DND-41 (cell line): Measurements from ENCODE around the gene DYNLT5.

Experiments
- ATAC-seq: fragments of 200-7000 bp; cut with Tn5 transposase; 3 replicates; pipeline ENCODE4 v1.9.1; 2021; ENCODE audit warnings: low read depth; ENCODE audit not compliant: insufficient read depth
- DNase-seq: peaks from one replicate; pipeline ENCODE4 v3.0.0-alpha.2; 2020
- H2AFZ ChIP-seq: 2 replicates; pipeline ENCODE4 v1.6.0; 2012; ENCODE audit warnings: low read depth, low read length
- H3K27ac ChIP-seq: 2 replicates; pipeline ENCODE4 v1.5.1; 2012; ENCODE audit warnings: low read length, inconsistent platforms
- H3K27me3 ChIP-seq: fragments of 200-600 bp; sonication (generic); 2 replicates; pipeline ENCODE4 v1.6.0; 2012; ENCODE audit warnings: low read length, mild to moderate bottlenecking, inconsistent platforms; ENCODE audit not compliant: insufficient read depth, poor library complexity
- H3K36me3 ChIP-seq: 2 replicates; pipeline ENCODE4 v1.5.1; 2012; ENCODE audit warnings: low read length, inconsistent platforms; ENCODE audit not compliant: insufficient read depth
- H3K4me1 ChIP-seq: 2 replicates; pipeline ENCODE4 v1.5.1; 2012; ENCODE audit warnings: mild to moderate bottlenecking, low read length; ENCODE audit not compliant: insufficient read depth
- H3K4me2 ChIP-seq: 2 replicates; pipeline ENCODE4 v1.6.0; 2012; ENCODE audit warnings: mild to moderate bottlenecking, moderate library complexity, low read length, inconsistent platforms; ENCODE audit not compliant: insufficient read depth
- H3K4me3 ChIP-seq, 2 experiments: fragments of 200-600 bp in 1 of 2; shearing (Covaris generic) in 1 of 2; 2 replicates each; pipeline ENCODE4 v1.5.1; 2012 to 2016; ENCODE audit warnings: inconsistent platforms in 2 of 2, low read length in 2 of 2, mild to moderate bottlenecking in 2 of 2, low read depth in 1 of 2, moderate library complexity in 1 of 2
- H3K79me2 ChIP-seq: 2 replicates; pipeline ENCODE4 v1.6.0; 2012; ENCODE audit warnings: low read length, inconsistent platforms; ENCODE audit not compliant: insufficient read depth
- H3K9ac ChIP-seq: 2 replicates; pipeline ENCODE4 v1.6.0; 2012; ENCODE audit warnings: low read depth, mild to moderate bottlenecking, inconsistent platforms, low read length, moderate library complexity
- H3K9me3 ChIP-seq: 2 replicates; pipeline ENCODE4 v1.5.1; 2012; ENCODE audit warnings: low read length, moderate library complexity, mild to moderate bottlenecking, inconsistent platforms; ENCODE audit not compliant: insufficient read depth, severe bottlenecking
- H4K20me1 ChIP-seq: 2 replicates; pipeline ENCODE4 v1.6.0; 2012; ENCODE audit warnings: low read length; ENCODE audit not compliant: insufficient read depth
- EZH2 ChIP-seq: IDR thresholded peaks from 3 replicates; pipeline ENCODE4 v1.6.1; 2012; ENCODE audit warnings: borderline replicate concordance, low read depth, mild to moderate bottlenecking, moderate library complexity, low read length, inconsistent platforms; ENCODE audit not compliant: severe bottlenecking
- TF ChIP-seq, protein P1 (sequence below): IDR thresholded peaks from 2 replicates; pipeline ENCODE4 v1.5.1; 2012; ENCODE audit warnings: borderline replicate concordance, low read length, moderate library complexity, mild to moderate bottlenecking; ENCODE audit not compliant: poor library complexity, severe bottlenecking; ENCODE audit errors: extremely low read depth

Gene DYNLT5

DNA sequence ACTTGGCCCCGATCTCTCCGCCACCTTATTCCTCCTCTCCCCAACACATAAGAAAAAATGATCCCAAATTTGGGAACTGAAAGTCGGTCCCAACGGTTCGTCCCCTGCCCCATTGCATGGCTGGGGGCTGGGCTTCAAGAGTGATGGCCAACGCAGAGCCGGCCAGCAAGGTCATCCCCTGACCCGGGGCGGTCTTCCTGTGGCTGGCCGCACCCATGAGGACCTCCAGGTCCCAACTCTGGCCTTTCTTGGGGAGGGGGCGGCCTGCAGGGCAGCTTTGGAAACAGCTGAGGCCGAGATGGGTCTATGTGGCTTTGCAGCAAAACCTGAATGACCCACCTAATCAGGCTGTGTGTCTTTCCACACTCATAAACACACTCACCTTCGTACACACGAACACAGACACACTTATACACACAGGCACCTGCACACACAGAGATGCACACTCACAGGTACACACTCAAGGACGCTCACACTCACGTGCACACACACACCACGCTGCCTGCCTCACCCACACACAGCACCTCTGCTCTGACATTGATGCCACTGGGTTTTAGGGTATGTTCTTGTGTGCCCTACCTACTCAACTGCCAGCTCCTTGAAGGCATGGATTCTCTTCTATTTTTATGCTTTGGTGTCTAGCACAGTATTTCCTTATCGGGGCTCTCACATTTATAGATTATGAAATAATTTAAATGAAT, 562 bp downstream of the DYNLT5 start:
- no peak for ATAC-seq
- Histone ChIP-seq H2AFZ (no peak overlapping the region), H3K27me3 (no peaks in the 10 kb centered on the region), H3K79me2 (no peaks in the 10 kb centered on the region), H3K4me2 (no peak overlapping the region), H3K27ac (no peak overlapping the region), H3K9me3 (no peaks in the 10 kb centered on the region), H4K20me1 (no peaks in the 10 kb centered on the region), H3K9ac (no peak overlapping the region), H3K4me3 (no peak overlapping the region), H3K36me3 (no peaks in the 10 kb centered on the region), H3K4me1 (no peaks in the 10 kb centered on the region)
- TF ChIP-seq, protein P1, sequence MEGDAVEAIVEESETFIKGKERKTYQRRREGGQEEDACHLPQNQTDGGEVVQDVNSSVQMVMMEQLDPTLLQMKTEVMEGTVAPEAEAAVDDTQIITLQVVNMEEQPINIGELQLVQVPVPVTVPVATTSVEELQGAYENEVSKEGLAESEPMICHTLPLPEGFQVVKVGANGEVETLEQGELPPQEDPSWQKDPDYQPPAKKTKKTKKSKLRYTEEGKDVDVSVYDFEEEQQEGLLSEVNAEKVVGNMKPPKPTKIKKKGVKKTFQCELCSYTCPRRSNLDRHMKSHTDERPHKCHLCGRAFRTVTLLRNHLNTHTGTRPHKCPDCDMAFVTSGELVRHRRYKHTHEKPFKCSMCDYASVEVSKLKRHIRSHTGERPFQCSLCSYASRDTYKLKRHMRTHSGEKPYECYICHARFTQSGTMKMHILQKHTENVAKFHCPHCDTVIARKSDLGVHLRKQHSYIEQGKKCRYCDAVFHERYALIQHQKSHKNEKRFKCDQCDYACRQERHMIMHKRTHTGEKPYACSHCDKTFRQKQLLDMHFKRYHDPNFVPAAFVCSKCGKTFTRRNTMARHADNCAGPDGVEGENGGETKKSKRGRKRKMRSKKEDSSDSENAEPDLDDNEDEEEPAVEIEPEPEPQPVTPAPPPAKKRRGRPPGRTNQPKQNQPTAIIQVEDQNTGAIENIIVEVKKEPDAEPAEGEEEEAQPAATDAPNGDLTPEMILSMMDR = no peak
- TF ChIP-seq EZH2 = no peak
- DNase-seq = no peak

DNA sequence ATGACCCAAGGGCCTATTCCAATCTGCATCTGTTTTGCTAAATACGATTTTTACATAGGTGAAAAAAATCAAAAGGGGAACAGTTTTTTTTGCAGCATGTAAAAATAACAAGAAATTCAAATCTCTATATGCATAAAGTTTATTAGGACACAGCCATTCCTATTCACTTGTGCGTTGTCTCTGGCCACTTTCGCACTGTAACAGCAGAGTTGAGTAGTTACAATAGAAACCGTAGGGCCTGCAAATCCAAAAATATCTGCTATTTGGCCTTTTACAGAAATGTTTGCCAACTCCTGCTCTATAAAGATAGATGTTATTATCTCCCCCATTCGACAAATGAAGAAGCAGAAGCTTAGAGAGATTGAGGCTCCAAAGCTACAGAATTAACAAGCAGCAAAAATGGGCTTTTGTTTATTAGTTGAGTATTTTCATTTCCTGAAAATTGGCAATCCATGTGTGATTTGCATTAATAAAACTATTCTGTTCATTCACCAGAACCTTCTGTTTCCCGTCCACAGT, 5.5 kb downstream of the DYNLT5 start:
- no peak overlapping the region for H3K9ac ChIP-seq
- no peaks in the 10 kb centered on the region for H3K27me3 ChIP-seq
- no peak overlapping the region for H3K27ac ChIP-seq
- no peak overlapping the region for H3K4me2 ChIP-seq
- no peak overlapping the region for H3K4me3 ChIP-seq
- H3K9me3 ChIP-seq = peaks cover 2% of the 10 kb centered on the region
- no peaks in the 10 kb centered on the region for H3K79me2 ChIP-seq
- no peak for ATAC-seq
- no peak for TF ChIP-seq EZH2
- TF ChIP-seq, protein P1 = no peak
- H3K36me3 ChIP-seq = no peaks in the 10 kb centered on the region
- no peak for DNase-seq
- no peaks in the 10 kb centered on the region for H4K20me1 ChIP-seq
- H3K4me1 ChIP-seq = no peaks in the 10 kb centered on the region
- no peak overlapping the region for H2AFZ ChIP-seq

DNA sequence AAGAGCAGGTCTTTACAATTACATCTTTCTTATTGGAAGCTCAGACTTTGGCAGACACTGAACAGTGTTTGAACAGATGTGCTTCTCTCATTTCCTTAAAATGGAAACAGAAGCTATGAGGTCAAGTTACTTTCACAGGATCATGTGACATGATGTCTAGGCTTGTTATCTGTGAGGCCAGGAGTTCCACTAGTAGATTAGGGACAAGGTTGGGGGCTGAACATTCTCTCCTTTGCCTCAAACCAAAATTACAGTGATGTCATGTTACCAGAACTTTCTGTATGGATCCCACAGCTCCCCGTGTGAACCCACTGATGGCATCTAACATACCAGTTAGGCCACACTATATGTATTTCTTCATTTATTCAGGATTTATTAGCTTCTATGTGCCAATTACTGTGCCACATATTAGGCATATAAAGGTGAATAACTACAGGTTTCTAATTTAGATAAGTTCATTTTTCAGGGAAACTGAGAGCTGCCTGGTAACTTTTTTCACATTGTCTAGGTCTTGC, 6.0 kb downstream of the DYNLT5 start:
- H3K4me3 ChIP-seq = no peak overlapping the region
- H3K4me1 ChIP-seq = no peaks in the 10 kb centered on the region
- peaks cover 7% of the 10 kb centered on the region for H3K9me3 ChIP-seq
- H3K27ac ChIP-seq = no peak overlapping the region
- ATAC-seq = no peak
- H3K4me2 ChIP-seq = no peak overlapping the region
- no peaks in the 10 kb centered on the region for H4K20me1 ChIP-seq
- no peaks in the 10 kb centered on the region for H3K27me3 ChIP-seq
- H2AFZ ChIP-seq = no peak overlapping the region
- H3K36me3 ChIP-seq = no peaks in the 10 kb centered on the region
- H3K79me2 ChIP-seq = no peaks in the 10 kb centered on the region
- TF ChIP-seq EZH2 = no peak
- TF ChIP-seq, protein P1 = no peak
- no peak overlapping the region for H3K9ac ChIP-seq
- no peak for DNase-seq
